ENCODE data around the gene PIWIL1.

PIWIL1 gene

GRCh38 chr12:130366159-130366558 lies 28.5 kb downstream of the PIWIL1 start:
- TF ChIP-seq, protein P1, sequence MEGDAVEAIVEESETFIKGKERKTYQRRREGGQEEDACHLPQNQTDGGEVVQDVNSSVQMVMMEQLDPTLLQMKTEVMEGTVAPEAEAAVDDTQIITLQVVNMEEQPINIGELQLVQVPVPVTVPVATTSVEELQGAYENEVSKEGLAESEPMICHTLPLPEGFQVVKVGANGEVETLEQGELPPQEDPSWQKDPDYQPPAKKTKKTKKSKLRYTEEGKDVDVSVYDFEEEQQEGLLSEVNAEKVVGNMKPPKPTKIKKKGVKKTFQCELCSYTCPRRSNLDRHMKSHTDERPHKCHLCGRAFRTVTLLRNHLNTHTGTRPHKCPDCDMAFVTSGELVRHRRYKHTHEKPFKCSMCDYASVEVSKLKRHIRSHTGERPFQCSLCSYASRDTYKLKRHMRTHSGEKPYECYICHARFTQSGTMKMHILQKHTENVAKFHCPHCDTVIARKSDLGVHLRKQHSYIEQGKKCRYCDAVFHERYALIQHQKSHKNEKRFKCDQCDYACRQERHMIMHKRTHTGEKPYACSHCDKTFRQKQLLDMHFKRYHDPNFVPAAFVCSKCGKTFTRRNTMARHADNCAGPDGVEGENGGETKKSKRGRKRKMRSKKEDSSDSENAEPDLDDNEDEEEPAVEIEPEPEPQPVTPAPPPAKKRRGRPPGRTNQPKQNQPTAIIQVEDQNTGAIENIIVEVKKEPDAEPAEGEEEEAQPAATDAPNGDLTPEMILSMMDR (IDR thresholded peaks at IDR 0.05; ENCODE audit: low read depth, low read length), result no peak
- DNase-seq (ENCODE audit: low read depth, low spot score), result no peak
- in situ Hi-C loops (cut with HindIII; ENCODE audit: low sequenced_read_pairs), result no loop called here
- H3K4me3 ChIP-seq (ENCODE audit: low read depth, low read length), result no peak overlapping the region

GRCh38 chr12:130367003-130367402 lies 29.3 kb downstream of the PIWIL1 start:
- H3K4me3 ChIP-seq (ENCODE audit: low read depth, low read length), result no peak overlapping the region
- in situ Hi-C loops (cut with HindIII; ENCODE audit: low sequenced_read_pairs), result no loop called here
- TF ChIP-seq, protein P1 (IDR thresholded peaks at IDR 0.05; ENCODE audit: low read depth, low read length), result no peak
- no peak for DNase-seq (ENCODE audit: low read depth, low spot score)

GRCh38 chr12:130367523-130367922 lies 29.8 kb downstream of the PIWIL1 start:
- DNase-seq (ENCODE audit: low read depth, low spot score), result no peak
- H3K4me3 ChIP-seq (ENCODE audit: low read depth, low read length), result no peak overlapping the region
- in situ Hi-C loops (cut with HindIII; ENCODE audit: low sequenced_read_pairs), result no loop called here
- TF ChIP-seq, protein P1 (IDR thresholded peaks at IDR 0.05; ENCODE audit: low read depth, low read length), result no peak

DNA sequence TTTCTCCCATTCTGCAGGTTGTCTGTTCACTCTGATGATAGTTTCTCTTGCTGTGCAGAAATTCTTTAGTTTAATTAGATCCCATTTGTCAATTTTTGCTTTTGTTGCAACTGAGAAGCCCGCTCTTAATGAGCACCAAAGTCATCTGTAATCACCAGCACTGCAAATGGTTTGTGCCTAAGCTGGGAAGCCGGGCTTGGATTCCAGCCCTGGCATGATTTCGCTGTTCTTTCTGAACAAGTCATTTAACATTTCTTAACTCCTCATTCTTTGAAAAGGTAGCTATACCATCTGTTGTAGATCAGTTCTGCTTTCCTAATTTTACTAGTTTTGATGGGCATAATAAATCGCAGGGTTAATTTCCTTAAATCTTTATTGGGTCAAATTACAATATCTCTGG lies 32.1 kb downstream of the PIWIL1 start:
- in situ Hi-C loops (cut with HindIII; ENCODE audit: low sequenced_read_pairs), result no loop called here
- TF ChIP-seq, protein P1 (IDR thresholded peaks at IDR 0.05; ENCODE audit: low read depth, low read length), result no peak
- H3K4me3 ChIP-seq (ENCODE audit: low read depth, low read length), result no peak overlapping the region
- no peak for DNase-seq (ENCODE audit: low read depth, low spot score)

GRCh38 chr12:130371296-130371695 lies 33.6 kb downstream of the PIWIL1 start:
- TF ChIP-seq, protein P1 (IDR thresholded peaks at IDR 0.05; ENCODE audit: low read depth, low read length), result no peak
- no peak for DNase-seq (ENCODE audit: low read depth, low spot score)
- in situ Hi-C loops (cut with HindIII; ENCODE audit: low sequenced_read_pairs), result no loop called here

GRCh38 chr12:130372936-130373335 lies 35.2 kb downstream of the PIWIL1 start:
- DNase-seq (ENCODE audit: low read depth, low spot score), result no peak
- TF ChIP-seq, protein P1 (IDR thresholded peaks at IDR 0.05; ENCODE audit: low read depth, low read length), result no peak
- in situ Hi-C loops (cut with HindIII; ENCODE audit: low sequenced_read_pairs), result no loop called here
- no peak overlapping the region for H3K4me3 ChIP-seq (ENCODE audit: low read depth, low read length)

More at GRCh38 chr12:130371296-130371695, 33.6 kb downstream of the PIWIL1 start:
- no peak overlapping the region for H3K4me3 ChIP-seq (ENCODE audit: low read depth, low read length)

GRCh38 chr12:130374083-130374482 lies 36.4 kb downstream of the PIWIL1 start:
- DNase-seq (ENCODE audit: low read depth, low spot score), result no peak
- in situ Hi-C loops (cut with HindIII; ENCODE audit: low sequenced_read_pairs), result no loop called here
- H3K4me3 ChIP-seq (ENCODE audit: low read depth, low read length), result no peak overlapping the region
- TF ChIP-seq, protein P1 (IDR thresholded peaks at IDR 0.05; ENCODE audit: low read depth, low read length), result no peak
